Colonic mucosa (tissue), 4 donors: ENCODE results near the gene VSIG4. TPM values are rescaled to one million over a fixed set of nuclear protein-coding genes. Genes with fewer than 3 reads are reported as not detected.

ENCODE experiments used
- DNase-seq: peaks from one replicate; pipeline ENCODE4 v3.0.0-alpha.2; 2020
- H3K27ac ChIP-seq: fragments of 200-600 bp; one replicate; pipeline ENCODE4 v1.8.0; 2021
- H3K27me3 ChIP-seq: fragments of 200-600 bp; one replicate; pipeline ENCODE4 v1.8.0; 2021
- H3K36me3 ChIP-seq: fragments of 200-600 bp; one replicate; pipeline ENCODE4 v1.8.0; 2021
- H3K4me1 ChIP-seq: fragments of 200-600 bp; one replicate; pipeline ENCODE4 v1.8.0; 2021; ENCODE audit warnings: mild to moderate bottlenecking
- H3K4me3 ChIP-seq: fragments of 200-600 bp; one replicate; pipeline ENCODE4 v1.8.0; 2021
- H3K9ac ChIP-seq, 2 donors: one replicate each; pipeline ENCODE4 v1.7.0; 2013; ENCODE audit warnings: control low read depth in 2 of 2, low read depth in 2 of 2, low read length in 2 of 2
- H3K9me3 ChIP-seq: fragments of 200-600 bp; one replicate; pipeline ENCODE4 v1.8.0; 2021
- CTCF ChIP-seq: fragments of 200-600 bp; IDR thresholded peaks from one replicate; pipeline ENCODE4 v1.8.0; 2022; ENCODE audit warnings: antibody characterized with exemption, mild to moderate bottlenecking
- intact Hi-C: fragments of 100-400 bp; cut with DNase I; formaldehyde crosslinking; loops from one replicate; pipeline ENCODE4 v1.14.1; 2022
- total RNA-seq, 2 donors: library from RNA; stranded (reverse); fragmentation: NEBNext Ultra II Directional in 1 of 2; extraction: Animal tissue kit (Norgen Biotek cat#: 25700) in 1 of 2; gene quantifications; one replicate each; pipeline ENCODE4 v1.2.1, GENCODE V29; 2021
- donor health status: healthy.
- donor health status: DM: no; HTN: no; CAD: no.
- donor health status: DM: no; HTN: no; CAD: no.

Gene VSIG4
- total RNA-seq, 2 donors from 2014 or later, result 5.7 to 14.1 TPM

GRCh38 chrX:66016905-66017658 is 22.8 kb downstream of the VSIG4 start:
- no peak for DNase-seq
- H3K4me1 ChIP-seq, result no peaks in the 10 kb centered on the region
- no peak for TF ChIP-seq CTCF
- no peak overlapping the region for H3K9ac ChIP-seq
- H3K36me3 ChIP-seq, result no peaks in the 10 kb centered on the region
- no peaks in the 10 kb centered on the region for H3K27me3 ChIP-seq
- H3K4me3 ChIP-seq, result no peak overlapping the region
- H3K9me3 ChIP-seq, result no peaks in the 10 kb centered on the region
- intact Hi-C loops, result no loop called here
- H3K27ac ChIP-seq, result peak overlapping the region; percentile 19

- H3K36me3 ChIP-seq, result no peaks in the 10 kb centered on the region
- no peaks in the 10 kb centered on the region for H3K9me3 ChIP-seq
- no peak for DNase-seq
- intact Hi-C loops, result no loop called here
- no peaks in the 10 kb centered on the region for H3K4me1 ChIP-seq
- no peaks in the 10 kb centered on the region for H3K27me3 ChIP-seq
- H3K9ac ChIP-seq, result peak overlapping the region in 1 of 2 donors; percentile 21
- no peak overlapping the region for H3K4me3 ChIP-seq
- no peak overlapping the region for H3K27ac ChIP-seq
- TF ChIP-seq CTCF, result no peak
These were observed 23.8 kb downstream of the VSIG4 start for GRCh38 chrX:66015900-66016689.

- Histone ChIP-seq H3K9ac (no peak overlapping the region), H3K4me1 (no peaks in the 10 kb centered on the region), H3K4me3 (no peak overlapping the region), H3K27ac (no peak overlapping the region), H3K27me3 (no peaks in the 10 kb centered on the region), H3K36me3 (no peaks in the 10 kb centered on the region), H3K9me3 (no peaks in the 10 kb centered on the region)
- no peak for TF ChIP-seq CTCF
- no peak for DNase-seq
- intact Hi-C loops, result no loop called here
These were observed 24.6 kb downstream of the VSIG4 start for GRCh38 chrX:66015152-66015831.

- intact Hi-C loops, result no loop called here
- no peak overlapping the region for H3K9ac ChIP-seq
- H3K4me3 ChIP-seq, result no peak overlapping the region
- no peak for TF ChIP-seq CTCF
- no peaks in the 10 kb centered on the region for H3K27me3 ChIP-seq
- H3K4me1 ChIP-seq, result no peaks in the 10 kb centered on the region
- H3K36me3 ChIP-seq, result no peaks in the 10 kb centered on the region
- no peak overlapping the region for H3K27ac ChIP-seq
- no peak for DNase-seq
- H3K9me3 ChIP-seq, result no peaks in the 10 kb centered on the region
These were observed 25.3 kb downstream of the VSIG4 start for GRCh38 chrX:66014556-66014955.

GRCh38 chrX:66014084-66014483 is 25.8 kb downstream of the VSIG4 start:
- Histone ChIP-seq H3K27ac (no peak overlapping the region), H3K27me3 (no peaks in the 10 kb centered on the region), H3K9me3 (no peaks in the 10 kb centered on the region), H3K4me1 (no peaks in the 10 kb centered on the region), H3K4me3 (no peak overlapping the region), H3K9ac (no peak overlapping the region), H3K36me3 (no peaks in the 10 kb centered on the region)
- TF ChIP-seq CTCF, result no peak
- no peak for DNase-seq
- intact Hi-C loops, result no loop called here
